Lung (tissue), 12 donors: Measurements from ENCODE around the gene RASGRF2. TPM values are rescaled to one million over a fixed set of nuclear protein-coding genes. Genes with fewer than 3 reads are reported as not detected.
A peak's percentile ranks its signal among the peaks of the same experiment; 100 is the strongest.

Experiments
- ATAC-seq: fragments of 200-7000 bp; cut with Tn5 transposase; one replicate; pipeline ENCODE4 v1.9.1; 2020; ENCODE audit warnings: moderate number of reproducible peaks; ENCODE audit not compliant: insufficient read depth, low FRiP score
- DNase-seq, 3 donors: peaks; one replicate each; pipeline ENCODE4 v3.0.0-alpha.2; 2013 to 2017
- H3K27ac ChIP-seq, 2 donors: one replicate each; pipeline ENCODE4 v1.5.1; 2013; ENCODE audit warnings: mild to moderate bottlenecking in 2 of 2, moderate library complexity in 2 of 2, control low read depth in 1 of 2, inconsistent platforms in 1 of 2, low read depth in 1 of 2, low read length in 1 of 2
- H3K27me3 ChIP-seq, 3 donors: one replicate each; pipeline ENCODE4 v1.5.1; 2013; ENCODE audit warnings: low read length in 2 of 3; ENCODE audit not compliant: control insufficient read depth in 3 of 3, insufficient read depth in 3 of 3
- H3K36me3 ChIP-seq, 4 donors: one replicate each; pipeline ENCODE4 v1.5.1; 2013; ENCODE audit warnings: low read length in 4 of 4, mild to moderate bottlenecking in 1 of 4, moderate library complexity in 1 of 4; ENCODE audit not compliant: control insufficient read depth in 4 of 4, insufficient read depth in 4 of 4
- H3K4me1 ChIP-seq, 5 donors: one replicate each; pipeline ENCODE4 v1.5.1; 2013; ENCODE audit warnings: low read length in 5 of 5, mild to moderate bottlenecking in 2 of 5, moderate library complexity in 1 of 5; ENCODE audit not compliant: control insufficient read depth in 5 of 5, insufficient read depth in 5 of 5
- H3K4me3 ChIP-seq: one replicate; pipeline ENCODE4 v1.5.1; 2013; ENCODE audit warnings: mild to moderate bottlenecking, control low read depth, moderate library complexity
- H3K9ac ChIP-seq, 2 donors: one replicate each; pipeline ENCODE4 v1.5.1; 2013; ENCODE audit warnings: low read length in 2 of 2, control low read depth in 1 of 2; ENCODE audit not compliant: insufficient read depth in 1 of 2
- H3K9me3 ChIP-seq, 4 donors: one replicate each; pipeline ENCODE4 v1.5.1; 2013; ENCODE audit warnings: low read length in 3 of 4, mild to moderate bottlenecking in 1 of 4, moderate library complexity in 1 of 4; ENCODE audit not compliant: control insufficient read depth in 4 of 4, insufficient read depth in 3 of 4
- WGBS, 2 donors: extraction: QIAGEN DNeasy Blood & Tissue Kit; methylation state at CpG; one replicate each; pipeline ENCODE4 v1.1.7; 2013; 5-methylcytosine and 5-hydroxymethylcytosine counted together
- polyA plus RNA-seq, 2 donors: library from polyadenylated mRNA; stranded (reverse); fragments of 200-250 nt; gene quantifications; one replicate each; pipeline ENCODE4 v1.2.1, GENCODE V29; 2013
- total RNA-seq, 2 donors: library from RNA; depleted of rRNA in 1 of 2; stranded (reverse); fragments of >200 nt in 1 of 2; gene quantifications; one replicate each; pipeline ENCODE4 v1.2.1, GENCODE V29; 2014 to 2021
- TF ChIP-seq, protein P1 (sequence below): IDR thresholded peaks from 2 replicates; pipeline ENCODE4 v1.5.1; 2012; ENCODE audit warnings: mild to moderate bottlenecking; ENCODE audit errors: control extremely low read depth, extremely low read depth
- donor health status: control.
- donor health status: control.
- donor health status: Bipolar disorder and iron deficiency.
- donor health status: healthy.
- donor health status: DM: yes; HTN: yes; CAD: no.

Gene RASGRF2
- total and polyA plus RNA-seq, 4 donors = 1.0 to 12.0 (median 2.7) TPM

DNA sequence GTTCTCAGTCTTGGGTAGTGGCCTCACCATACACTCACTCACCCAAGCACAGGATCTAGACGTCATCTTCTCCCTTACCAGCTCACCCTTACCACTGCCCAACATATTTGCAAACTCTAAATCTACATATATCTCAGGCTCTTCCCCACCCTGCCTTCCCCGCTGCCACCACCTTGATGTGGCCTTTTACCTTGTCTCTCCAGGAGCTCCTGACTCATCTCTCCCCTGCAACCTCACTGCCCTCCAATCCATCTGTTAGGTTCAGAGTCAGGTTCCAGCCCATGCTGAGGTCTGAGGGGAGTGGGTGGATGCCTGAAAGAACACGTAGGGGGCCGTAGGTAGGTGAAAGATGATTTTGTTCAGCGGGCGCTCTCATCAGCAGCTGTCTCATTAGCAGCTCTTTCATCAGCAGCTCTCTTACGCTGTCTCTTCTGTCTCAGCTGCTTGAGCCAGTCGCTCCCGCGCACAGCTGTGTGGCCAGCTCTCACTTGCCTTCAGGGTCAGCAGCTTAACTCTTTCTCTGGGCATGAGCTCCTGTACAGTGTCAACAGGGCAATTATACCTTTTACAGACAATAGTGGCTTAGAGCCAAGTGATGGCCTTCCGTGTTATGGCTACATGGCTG lies 249.8 kb downstream of the RASGRF2 start:
- H3K9ac ChIP-seq = no peak overlapping the region
- H3K4me1 ChIP-seq = peaks cover 0 to 2% (median 0%) of the 10 kb centered on the region in 5 donors
- H3K27ac ChIP-seq = no peak overlapping the region
- no peak overlapping the region for H3K4me3 ChIP-seq
- no peak for DNase-seq
- ATAC-seq = no peak
- no peaks in the 10 kb centered on the region for H3K36me3 ChIP-seq
- 89 to 95% methylated on average over 11 of the region's 11 CpGs for WGBS, 2 donors
- TF ChIP-seq, protein P1, sequence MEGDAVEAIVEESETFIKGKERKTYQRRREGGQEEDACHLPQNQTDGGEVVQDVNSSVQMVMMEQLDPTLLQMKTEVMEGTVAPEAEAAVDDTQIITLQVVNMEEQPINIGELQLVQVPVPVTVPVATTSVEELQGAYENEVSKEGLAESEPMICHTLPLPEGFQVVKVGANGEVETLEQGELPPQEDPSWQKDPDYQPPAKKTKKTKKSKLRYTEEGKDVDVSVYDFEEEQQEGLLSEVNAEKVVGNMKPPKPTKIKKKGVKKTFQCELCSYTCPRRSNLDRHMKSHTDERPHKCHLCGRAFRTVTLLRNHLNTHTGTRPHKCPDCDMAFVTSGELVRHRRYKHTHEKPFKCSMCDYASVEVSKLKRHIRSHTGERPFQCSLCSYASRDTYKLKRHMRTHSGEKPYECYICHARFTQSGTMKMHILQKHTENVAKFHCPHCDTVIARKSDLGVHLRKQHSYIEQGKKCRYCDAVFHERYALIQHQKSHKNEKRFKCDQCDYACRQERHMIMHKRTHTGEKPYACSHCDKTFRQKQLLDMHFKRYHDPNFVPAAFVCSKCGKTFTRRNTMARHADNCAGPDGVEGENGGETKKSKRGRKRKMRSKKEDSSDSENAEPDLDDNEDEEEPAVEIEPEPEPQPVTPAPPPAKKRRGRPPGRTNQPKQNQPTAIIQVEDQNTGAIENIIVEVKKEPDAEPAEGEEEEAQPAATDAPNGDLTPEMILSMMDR = no peak
- H3K9me3 ChIP-seq = no peaks in the 10 kb centered on the region
- H3K27me3 ChIP-seq = no peaks in the 10 kb centered on the region

DNA sequence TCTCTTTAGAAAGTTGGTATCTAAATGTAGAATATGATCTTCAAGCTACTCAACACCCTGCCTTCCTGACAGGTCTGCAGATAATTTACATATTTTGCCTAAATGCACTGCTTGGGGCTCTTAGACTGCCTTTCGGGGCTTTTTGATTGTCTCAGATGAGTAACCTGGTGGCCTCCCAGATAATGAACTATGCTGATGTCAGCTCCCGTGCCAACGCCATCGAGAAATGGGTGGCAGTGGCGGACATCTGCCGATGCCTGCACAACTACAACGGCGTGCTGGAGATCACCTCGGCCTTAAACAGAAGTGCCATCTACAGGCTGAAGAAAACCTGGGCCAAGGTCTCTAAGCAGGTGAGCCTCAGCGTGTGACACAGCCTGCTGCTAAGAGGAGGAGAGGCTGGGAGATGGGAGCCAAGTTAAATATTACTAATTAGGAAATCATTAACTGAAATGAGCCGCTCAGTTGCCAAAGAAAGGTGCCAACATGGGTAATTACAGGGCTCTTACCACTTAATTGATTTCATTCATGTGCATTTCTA lies 252.1 kb downstream of the RASGRF2 start:
- H3K27me3 ChIP-seq = no peaks in the 10 kb centered on the region
- no peak overlapping the region for H3K9ac ChIP-seq
- TF ChIP-seq, protein P1 = no peak
- no peak overlapping the region for H3K27ac ChIP-seq
- no peak for DNase-seq
- 72 to 90% methylated on average over 11 of the region's 11 CpGs for WGBS, 2 donors
- peaks cover 0 to 2% (median 0%) of the 10 kb centered on the region in 5 donors for H3K4me1 ChIP-seq
- no peak overlapping the region for H3K4me3 ChIP-seq
- H3K9me3 ChIP-seq = no peaks in the 10 kb centered on the region
- ATAC-seq = peak; percentile 49
- H3K36me3 ChIP-seq = no peaks in the 10 kb centered on the region

DNA sequence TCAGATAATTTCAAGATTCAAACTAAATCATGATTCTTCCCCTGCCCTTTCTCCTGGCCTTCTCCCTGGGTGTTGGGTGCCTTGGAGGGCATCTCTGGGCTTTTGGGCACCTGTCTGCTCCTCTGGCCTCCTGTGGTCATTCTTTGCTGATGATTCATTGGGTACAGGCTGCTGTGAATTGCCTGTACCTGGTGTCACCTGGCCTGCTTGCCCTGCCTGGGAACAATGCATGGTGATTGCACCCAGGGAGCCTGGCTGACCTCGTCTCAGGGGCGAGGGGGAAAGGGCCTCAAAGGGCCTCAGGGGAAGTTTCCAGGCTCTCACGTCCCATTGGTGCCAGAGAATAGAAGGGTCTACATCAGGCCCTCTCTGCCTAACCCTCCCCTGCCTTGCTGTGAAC lies 252.9 kb downstream of the RASGRF2 start:
- DNase-seq (no peak), ATAC-seq (no peak)
- Histone ChIP-seq H3K9me3 (no peaks in the 10 kb centered on the region), H3K36me3 (no peaks in the 10 kb centered on the region), H3K27me3 (no peaks in the 10 kb centered on the region), H3K27ac (no peak overlapping the region), H3K4me3 (no peak overlapping the region), H3K9ac (no peak overlapping the region), H3K4me1 (peaks cover 0 to 2% (median 0%) of the 10 kb centered on the region in 5 donors)
- WGBS, 2 donors = 87 to 89% methylated on average over 3 of the region's 3 CpGs
- TF ChIP-seq, protein P1 = no peak

DNA sequence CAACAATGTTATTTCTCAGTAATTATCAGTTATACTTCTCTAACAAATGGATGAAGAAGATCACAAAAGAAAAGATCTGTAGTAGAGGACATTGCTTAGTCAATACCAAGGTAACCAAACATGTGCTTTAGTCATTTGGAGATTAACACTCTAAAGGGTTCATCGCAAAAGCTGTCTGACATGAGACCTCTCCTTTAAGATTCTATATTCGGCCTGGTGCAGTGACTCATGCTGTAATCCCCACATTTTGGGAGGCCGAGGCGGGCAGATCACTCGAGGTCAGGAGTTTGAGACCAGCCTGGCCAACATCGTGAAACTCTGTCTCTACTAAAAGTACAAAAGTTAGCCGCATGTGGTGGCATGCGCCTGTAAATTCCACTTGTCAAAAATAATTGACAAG lies 254.7 kb downstream of the RASGRF2 start:
- DNase-seq (no peak), ATAC-seq (no peak)
- Histone ChIP-seq H3K4me3 (no peak overlapping the region), H3K9me3 (no peaks in the 10 kb centered on the region), H3K27ac (no peak overlapping the region), H3K36me3 (no peaks in the 10 kb centered on the region), H3K27me3 (no peaks in the 10 kb centered on the region), H3K4me1 (peaks cover 0 to 4% (median 0%) of the 10 kb centered on the region in 5 donors), H3K9ac (no peak overlapping the region)
- 90 to 93% methylated on average over 8 of the region's 8 CpGs for WGBS, 2 donors
- TF ChIP-seq, protein P1 = no peak
